GM21515 (cell line): Measurements from ENCODE around the gene CCDC8.
"Not testable (repeated sequence)": the region's sequence is repeated elsewhere in the genome, so short reads cannot be mapped to it uniquely, and the experiment has no call there.

ENCODE experiments used
- ATAC-seq: cut with Tn5 transposase; IDR thresholded peaks from one replicate; pipeline ENCODE4 v1.9.1; 2021; ENCODE audit not compliant: unreplicated experiment

CCDC8 gene

DNA sequence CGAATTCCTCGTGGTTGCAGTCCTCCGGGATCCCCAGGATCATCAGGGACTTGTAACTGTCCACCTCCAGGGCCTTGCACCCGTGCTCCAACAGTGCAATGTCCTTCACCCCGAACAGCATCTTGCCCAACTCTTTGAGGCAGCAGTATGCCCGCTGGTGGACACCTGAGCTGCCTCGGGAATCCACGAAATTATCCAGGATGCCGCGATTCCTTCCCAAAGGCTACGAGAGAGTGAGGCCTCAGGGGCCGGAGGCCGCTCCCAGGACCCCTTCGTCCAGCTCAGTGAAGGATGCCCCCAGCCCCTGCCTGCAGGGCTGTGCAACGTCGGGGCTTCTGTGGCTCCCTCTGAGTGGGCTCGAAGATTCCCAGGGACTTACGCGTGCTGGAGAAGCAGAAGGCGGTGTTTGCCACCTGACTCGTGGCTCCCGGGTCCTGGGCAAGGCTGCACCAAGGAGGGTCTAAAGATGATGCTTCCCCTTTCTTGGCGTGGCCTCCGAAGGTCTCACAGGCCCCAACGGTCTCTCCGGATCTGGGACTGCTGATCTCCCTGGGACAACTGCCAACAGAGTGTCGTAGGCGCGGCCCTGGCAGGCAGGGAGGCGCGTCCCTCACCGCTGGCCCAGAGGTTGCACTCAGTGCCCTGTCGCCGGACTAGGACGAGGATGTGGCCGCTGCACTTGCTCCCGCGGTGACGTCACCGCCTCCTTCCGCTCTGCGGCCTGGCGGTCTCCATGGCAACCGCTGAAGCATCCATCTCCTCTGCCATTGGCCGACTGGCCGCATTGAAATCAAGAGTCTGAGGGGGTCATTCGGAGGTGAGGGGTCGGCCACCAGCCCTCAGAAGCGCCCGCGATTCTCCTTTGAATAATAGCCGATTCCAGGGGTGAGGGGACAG is 15.1 kb upstream of the CCDC8 start, which contains the start of gene PNMA8C:
Gene PNMA8C, minus strand, starts transcription at position 698 of the 897 bp plus-strand sequence. Its CDS starts 577 bp downstream, at position 121.
- ATAC-seq: no peak

- ATAC-seq: no peak
Observed at GRCh38 chr19:46427518-46428045, 14.2 kb upstream of the CCDC8 start.

DNA sequence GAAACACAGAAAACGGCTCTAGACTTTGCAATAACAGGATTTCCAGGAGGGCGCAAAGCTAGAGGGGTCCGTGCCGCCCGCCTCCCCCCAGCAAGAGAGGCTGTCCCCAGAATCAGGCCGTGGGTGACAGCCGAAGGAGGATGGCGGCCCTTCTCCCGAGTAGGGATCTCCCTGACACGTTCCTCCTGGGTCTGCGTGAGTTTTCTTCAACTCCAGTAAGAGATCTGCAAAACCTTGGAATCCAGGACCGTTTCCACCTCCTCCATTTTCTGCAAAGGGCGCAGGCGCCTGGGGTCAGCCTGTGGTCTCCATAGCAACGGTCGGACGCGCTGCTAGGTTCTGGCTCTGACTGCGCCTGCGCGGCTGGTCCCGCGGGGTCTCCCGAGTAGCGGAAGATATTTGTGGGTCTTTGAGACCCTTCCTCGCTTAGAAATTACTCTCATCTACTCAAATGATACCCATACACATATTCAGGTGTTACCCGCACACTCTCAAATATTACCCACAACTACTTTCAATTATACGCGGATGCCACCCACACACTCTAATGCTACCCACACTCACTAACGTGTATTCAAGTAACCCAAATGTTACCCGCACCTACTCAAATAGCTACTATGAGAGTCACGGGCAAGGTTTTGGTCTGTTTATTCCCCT is 13.3 kb upstream of the CCDC8 start:
- ATAC-seq: no peak

- no peak for ATAC-seq
Observed at GRCh38 chr19:46426035-46426505, 12.7 kb upstream of the CCDC8 start.

GRCh38 chr19:46423188-46423587 is 9.8 kb upstream of the CCDC8 start:
- no peak for ATAC-seq

DNA sequence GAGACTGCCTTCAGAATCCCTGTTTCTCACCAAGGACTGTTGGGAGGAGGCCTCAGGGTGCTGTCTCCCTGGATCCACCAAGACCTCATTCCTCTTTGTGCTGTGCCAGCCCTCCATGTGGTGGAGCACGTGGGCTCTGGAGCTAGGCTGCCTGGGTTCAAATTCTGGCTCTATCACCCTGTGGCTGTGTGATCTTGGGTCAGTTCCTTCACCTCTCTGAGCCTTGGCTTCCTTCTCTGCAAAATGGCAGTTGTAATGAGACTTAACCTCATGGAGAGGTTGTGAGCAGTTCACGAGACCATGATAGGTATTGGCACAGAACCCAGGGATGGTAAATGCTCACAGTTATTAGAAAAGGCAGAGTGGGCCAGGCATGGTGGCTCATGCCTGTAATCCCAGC is 9.0 kb upstream of the CCDC8 start:
- no peak for ATAC-seq

GRCh38 chr19:46420056-46420455 is 6.7 kb upstream of the CCDC8 start:
- ATAC-seq: no peak

GRCh38 chr19:46415804-46416709 is 2.7 kb upstream of the CCDC8 start:
- ATAC-seq: not testable (repeated sequence)

DNA sequence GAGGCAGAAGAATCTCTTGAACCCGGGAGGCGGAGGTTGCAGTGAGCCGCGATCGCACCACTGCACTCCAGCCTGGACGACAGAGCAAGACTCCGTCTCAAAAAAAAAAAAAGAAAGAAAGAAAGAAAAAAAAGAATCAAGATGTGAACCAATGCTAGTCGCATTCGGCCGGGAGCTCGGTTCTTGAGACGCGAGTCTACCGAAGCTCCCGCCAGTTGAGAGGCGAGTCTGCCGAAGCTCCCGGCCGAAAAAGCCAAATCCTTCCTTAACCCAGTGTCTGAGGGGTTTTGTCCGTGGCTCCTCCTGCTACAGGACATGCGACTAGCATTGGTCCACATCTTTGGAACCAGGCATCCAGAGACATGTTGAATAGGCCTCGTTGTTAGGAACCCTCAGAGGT is 1.5 kb upstream of the CCDC8 start:
- not testable (repeated sequence) for ATAC-seq

GRCh38 chr19:46412650-46413261 is 608 bp downstream of the CCDC8 start:
- ATAC-seq: no peak

GRCh38 chr19:46411925-46412649 is 1.3 kb downstream of the CCDC8 start:
- no peak for ATAC-seq

- no peak for ATAC-seq
Observed at GRCh38 chr19:46411088-46411924, 2.1 kb downstream of the CCDC8 start.

GRCh38 chr19:46410205-46411087 is 2.9 kb downstream of the CCDC8 start:
- ATAC-seq: no peak

- no peak for ATAC-seq
Observed at GRCh38 chr19:46409191-46409590, 4.2 kb downstream of the CCDC8 start.

DNA sequence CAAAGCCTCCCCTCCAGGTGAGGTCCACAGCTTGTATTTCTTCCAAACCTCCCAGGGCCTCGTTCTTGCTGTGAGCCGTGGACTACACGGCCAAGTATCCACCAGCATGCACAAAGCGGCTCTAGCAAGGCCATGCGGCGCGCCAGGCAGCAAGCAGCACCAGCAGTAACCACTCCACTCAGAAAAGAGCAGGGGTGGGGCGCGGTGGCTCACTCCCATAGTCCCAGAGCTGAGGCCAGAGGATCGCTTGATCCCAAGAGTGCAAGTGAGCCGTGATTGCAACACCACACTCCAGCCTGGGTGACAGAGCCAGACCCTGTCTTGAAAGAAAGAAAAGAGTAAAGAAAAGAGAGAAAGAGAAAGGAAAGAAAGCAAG is 4.7 kb downstream of the CCDC8 start:
- ATAC-seq: no peak

GRCh38 chr19:46407856-46408663 is 5.3 kb downstream of the CCDC8 start:
- no peak for ATAC-seq

DNA sequence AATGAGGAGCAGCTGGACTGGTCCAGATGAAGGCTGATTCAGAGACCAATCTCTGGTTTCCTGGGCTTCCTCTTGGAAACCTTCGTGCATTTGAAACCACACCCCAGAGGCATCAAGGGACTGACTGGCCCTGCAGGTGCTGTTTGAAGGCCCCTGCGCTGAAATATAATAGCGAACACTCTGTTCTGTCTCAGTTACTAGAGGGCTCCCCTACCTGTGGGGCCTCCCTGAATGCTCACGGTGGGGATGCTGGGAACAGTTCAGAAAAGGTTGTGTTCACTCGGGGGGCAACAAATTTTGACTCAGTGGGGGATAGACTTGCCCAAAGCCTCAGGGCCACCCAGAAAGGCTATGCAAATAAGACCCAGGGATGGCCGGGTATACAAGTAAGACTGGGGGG is 6.4 kb downstream of the CCDC8 start:
- ATAC-seq: no peak
